ENCODE data around the gene ACO2. TPM values are rescaled to one million over a fixed set of nuclear protein-coding genes. Genes with fewer than 3 reads are reported as not detected.
"Not testable (repeated sequence)": the region's sequence is repeated elsewhere in the genome, so short reads cannot be mapped to it uniquely, and the experiment has no call there.

ACO2 gene
- polyA plus RNA-seq, 1 of the 3 experiments (the other 2 are of a cell fraction) = 47.0 TPM

GRCh38 chr22:41431656-41432055 lies 37.3 kb upstream of the ACO2 start:
- Histone ChIP-seq H3K79me2 (ENCODE audit: insufficient read depth) (peaks cover 18% of the 10 kb centered on the region; the same call in 1 of the 2 replicates), H3K9me3 (no peaks in the 10 kb centered on the region), H3K4me1 (ENCODE audit: control insufficient read depth in 1 of 2, insufficient read depth in 2 of 2, low read depth in 1 of 2, low read length in 1 of 2) (no peaks in the 10 kb centered on the region), H2AFZ (ENCODE audit: low read depth) (no peak overlapping the region), H3K27ac (ENCODE audit: low read depth in 2 of 2, low read length in 1 of 2) (no peak overlapping the region), H3K9me2 (no peaks in the 10 kb centered on the region), H3K9ac (no peak overlapping the region), H4K20me1 (ENCODE audit: insufficient read depth) (peaks cover 19% of the 10 kb centered on the region), H3K36me3 (replicated peaks in 1 of 2; ENCODE audit: control insufficient read depth in 1 of 2, insufficient read depth in 2 of 2, low read length in 1 of 2) (peaks cover 0 to 19% of the 10 kb centered on the region in 2 experiments), H3F3A (replicated peaks; ENCODE audit: insufficient read depth) (no peaks in the 10 kb centered on the region), H3K27me3 (ENCODE audit: insufficient read depth) (no peaks in the 10 kb centered on the region), H3K4me3 (ENCODE audit: low read depth in 2 of 2, low read length in 1 of 2) (no peak overlapping the region), H3K4me2 (no peak overlapping the region)
- ChIA-PET CTCF (no interaction called here), POLR2A (no interaction called here)
- WGBS (ENCODE audit: low lambda C conversion rate) = no CpG with 5 or more reads among the region's 6 CpGs
- no peak for DNase-seq
- TF ChIP-seq EP300 (IDR thresholded peaks at IDR 0.05; ENCODE audit: borderline replicate concordance in 1 of 2, low read depth in 1 of 2, low read length in 1 of 2) (no peak), ELF1 (IDR thresholded peaks at IDR 0.05) (no peak), MXI1 (IDR thresholded peaks at IDR 0.05; ENCODE audit: low read depth, low read length) (no peak), RFX5 (IDR thresholded peaks at IDR 0.05; ENCODE audit: low read length) (no peak)

GRCh38 chr22:41433480-41433879 lies 35.4 kb upstream of the ACO2 start:
- POLR2A ChIA-PET; H3K4me2 ChIP-seq; H3K9me3 ChIP-seq; DNase-seq; H3K9ac ChIP-seq; H3K27me3 ChIP-seq (ENCODE audit: insufficient read depth); H2AFZ ChIP-seq (ENCODE audit: low read depth); H3K9me2 ChIP-seq; H3K27ac ChIP-seq (ENCODE audit: low read depth in 2 of 2, low read length in 1 of 2); H3K4me3 ChIP-seq (ENCODE audit: low read depth in 2 of 2, low read length in 1 of 2); H3F3A ChIP-seq (replicated peaks; ENCODE audit: insufficient read depth); CTCF ChIA-PET; H3K4me1 ChIP-seq (ENCODE audit: control insufficient read depth in 1 of 2, insufficient read depth in 2 of 2, low read depth in 1 of 2, low read length in 1 of 2): not testable (repeated sequence)
- H4K20me1 ChIP-seq (ENCODE audit: insufficient read depth) = peaks cover 30% of the 10 kb centered on the region
- peaks cover 0 to 23% of the 10 kb centered on the region in 2 experiments for H3K36me3 ChIP-seq (replicated peaks in 1 of 2; ENCODE audit: control insufficient read depth in 1 of 2, insufficient read depth in 2 of 2, low read length in 1 of 2)
- 100% methylated on average over 1 of the region's 1 CpG for WGBS (ENCODE audit: low lambda C conversion rate)
- peaks cover 32% of the 10 kb centered on the region for H3K79me2 ChIP-seq (ENCODE audit: insufficient read depth)

GRCh38 chr22:41434361-41435003 lies 34.4 kb upstream of the ACO2 start:
- H3K9ac ChIP-seq; H3F3A ChIP-seq (replicated peaks; ENCODE audit: insufficient read depth); POLR2A ChIA-PET; H3K4me3 ChIP-seq (ENCODE audit: low read depth in 2 of 2, low read length in 1 of 2); H2AFZ ChIP-seq (ENCODE audit: low read depth); H3K4me2 ChIP-seq; H3K9me3 ChIP-seq; DNase-seq; H3K27me3 ChIP-seq (ENCODE audit: insufficient read depth); H3K9me2 ChIP-seq; CTCF ChIA-PET; H3K4me1 ChIP-seq (ENCODE audit: control insufficient read depth in 1 of 2, insufficient read depth in 2 of 2, low read depth in 1 of 2, low read length in 1 of 2); H3K27ac ChIP-seq (ENCODE audit: low read depth in 2 of 2, low read length in 1 of 2): not testable (repeated sequence)
- H3K36me3 ChIP-seq (replicated peaks in 1 of 2; ENCODE audit: control insufficient read depth in 1 of 2, insufficient read depth in 2 of 2, low read length in 1 of 2) = peaks cover 0 to 23% of the 10 kb centered on the region in 2 experiments
- peaks cover 36% of the 10 kb centered on the region for H4K20me1 ChIP-seq (ENCODE audit: insufficient read depth)
- 100% methylated on average over 1 of the region's 5 CpGs for WGBS (ENCODE audit: low lambda C conversion rate)
- peaks cover 42% of the 10 kb centered on the region for H3K79me2 ChIP-seq (ENCODE audit: insufficient read depth)

- H4K20me1 ChIP-seq (ENCODE audit: insufficient read depth) = peaks cover 40% of the 10 kb centered on the region
- CTCF ChIA-PET = interaction anchor here (1.2 kb wide), 1 partner anchor 82 kb away, joined by 4 read pairs; no protein-coding TSS in a partner anchor
These were observed 33.4 kb upstream of the ACO2 start for GRCh38 chr22:41435560-41435959.

More at GRCh38 chr22:41435560-41435959, 33.4 kb upstream of the ACO2 start:
- H3F3A ChIP-seq (replicated peaks; ENCODE audit: insufficient read depth) = no peaks in the 10 kb centered on the region
- no peaks in the 10 kb centered on the region for H3K4me1 ChIP-seq (ENCODE audit: control insufficient read depth in 1 of 2, insufficient read depth in 2 of 2, low read depth in 1 of 2, low read length in 1 of 2)
- peaks cover 0 to 23% of the 10 kb centered on the region in 2 experiments for H3K36me3 ChIP-seq (replicated peaks in 1 of 2; ENCODE audit: control insufficient read depth in 1 of 2, insufficient read depth in 2 of 2, low read length in 1 of 2)
- TF ChIP-seq YY1 (IDR thresholded peaks at IDR 0.05; ENCODE audit: low read depth) (no peak), RFX5 (IDR thresholded peaks at IDR 0.05; ENCODE audit: low read length) (no peak), MEF2A (IDR thresholded peaks at IDR 0.05; ENCODE audit: borderline replicate concordance, low read depth) (no peak), RXRA (IDR thresholded peaks at IDR 0.05; ENCODE audit: borderline replicate concordance, low read depth) (no peak), MAX (IDR thresholded peaks at IDR 0.05; ENCODE audit: low read depth) (no peak), USF1 (IDR thresholded peaks at IDR 0.05; ENCODE audit: borderline replicate concordance, low read depth) (no peak), FOSL2 (IDR thresholded peaks at IDR 0.05; ENCODE audit: borderline replicate concordance, low read depth) (no peak), TCF12 (IDR thresholded peaks at IDR 0.05) (no peak), CTCF (IDR thresholded peaks at IDR 0.05) (no peak)
- WGBS (ENCODE audit: low lambda C conversion rate) = 90% methylated on average over 2 of the region's 4 CpGs
- H3K4me2 ChIP-seq = no peak overlapping the region
- H3K9me3 ChIP-seq = no peaks in the 10 kb centered on the region
- H3K9me2 ChIP-seq = no peaks in the 10 kb centered on the region
- H3K9ac ChIP-seq = no peak overlapping the region
- H3K27me3 ChIP-seq (ENCODE audit: insufficient read depth) = no peaks in the 10 kb centered on the region
- H2AFZ ChIP-seq (ENCODE audit: low read depth) = no peak overlapping the region
- no peak overlapping the region for H3K27ac ChIP-seq (ENCODE audit: low read depth in 2 of 2, low read length in 1 of 2)
- H3K4me3 ChIP-seq (ENCODE audit: low read depth in 2 of 2, low read length in 1 of 2) = no peak overlapping the region
- POLR2A ChIA-PET = interaction anchor here (0.8 kb wide), 1 partner anchor 18 kb away, joined by 3 read pairs; no protein-coding TSS in a partner anchor
- H3K79me2 ChIP-seq (ENCODE audit: insufficient read depth) = peaks cover 53% of the 10 kb centered on the region
- DNase-seq = no peak
